Breast epithelium (tissue), 4 donors: ENCODE measurements around the gene PLIN4. TPM values are rescaled to one million over a fixed set of nuclear protein-coding genes. Genes with fewer than 3 reads are reported as not detected.
"Not testable (repeated sequence)": the region's sequence is repeated elsewhere in the genome, so short reads cannot be mapped to it uniquely, and the experiment has no call there.

Source experiments
- DNase-seq, 2 donors: peaks; one replicate each; pipeline ENCODE4 v3.0.0-alpha.2; 2019; ENCODE audit warnings: low spot score in 2 of 2
- H3K27ac ChIP-seq, 2 donors: fragments of 200-600 bp; sonication (generic) in 1 of 2; one replicate each; pipeline ENCODE4 v1.5.1; 2016 to 2019; ENCODE audit warnings: mild to moderate bottlenecking in 1 of 2
- H3K27me3 ChIP-seq, 2 donors: fragments of 200-600 bp; sonication (generic) in 1 of 2; one replicate each; pipeline versions ENCODE4 v1.5.1 to v1.6.0; 2017 to 2019; ENCODE audit warnings: control low read depth in 1 of 2, mild to moderate bottlenecking in 1 of 2
- H3K36me3 ChIP-seq: fragments of 200-600 bp; one replicate; pipeline ENCODE4 v1.5.1; 2019
- H3K4me1 ChIP-seq, 2 donors: fragments of 200-600 bp; sonication (generic); one replicate each; pipeline ENCODE4 v1.5.1; 2016 to 2019; ENCODE audit warnings: control low read depth in 1 of 2
- H3K4me3 ChIP-seq, 3 donors: fragments of 200-600 bp; sonication (generic); 1 replicate in 2 of 3; 2 replicates in 1 of 3; pipeline ENCODE4 v1.5.1; 2016 to 2019; ENCODE audit warnings: mild to moderate bottlenecking in 3 of 3, moderate library complexity in 2 of 3
- H3K9me3 ChIP-seq, 2 donors: fragments of 200-600 bp; sonication (generic) in 1 of 2; one replicate each; pipeline ENCODE4 v1.5.1; 2016 to 2019; ENCODE audit warnings: control low read depth in 1 of 2
- CTCF ChIP-seq, 3 donors: fragments of 450-650 bp; IDR thresholded peaks; one replicate each; pipeline ENCODE4 v1.5.1; 2016 to 2017; ENCODE audit warnings: antibody characterized with exemption in 3 of 3, mild to moderate bottlenecking in 3 of 3, moderate library complexity in 3 of 3
- POLR2A ChIP-seq: fragments of 450-650 bp; IDR thresholded peaks from one replicate; pipeline ENCODE4 v1.6.1; 2016; ENCODE audit warnings: antibody characterized with exemption, mild to moderate bottlenecking, moderate library complexity
- POLR2AphosphoS5 ChIP-seq, 3 donors: sonication (generic); formaldehyde crosslinking; IDR thresholded peaks; one replicate each; pipeline ENCODE4 v1.6.1; 2017; ENCODE audit warnings: antibody characterized with exemption in 3 of 3
- intact Hi-C: fragments of 100-400 bp; cut with DNase I; formaldehyde crosslinking; loops from one replicate; pipeline ENCODE4 v1.15.1; 2023; ENCODE audit warnings: low total_unique reads
- total RNA-seq, 3 donors: library from RNA; depleted of rRNA; stranded (reverse); fragments of >200 nt; gene quantifications; one replicate each; pipeline ENCODE4 v1.1.0, GENCODE V29; 2016

The PLIN4 gene
- total RNA-seq: 100 to 1,000 TPM in 2 of 3 donors, 10 to 100 TPM in 1; 50.1 to 629 (median 213) TPM

- peak; percentile 62 to 74 for DNase-seq
Observed at GRCh38 chr19:4518345-4519171, at the start of gene PLIN4. Gene PLIN4, minus strand, starts transcription at chr19:4518486. Its CDS starts 214 bp downstream, at chr19:4518272.

GRCh38 chr19:4567584-4568071 is 49.3 kb upstream of the PLIN4 start:
- intact Hi-C loops: no loop called here
- Histone ChIP-seq H3K27me3 (peaks cover 0 to 6% of the 10 kb centered on the region in 2 donors), H3K9me3 (no peaks in the 10 kb centered on the region), H3K27ac (peak overlapping the region in 1 of 2 donors; percentile 52), H3K4me1 (no peaks in the 10 kb centered on the region), H3K36me3 (no peaks in the 10 kb centered on the region), H3K4me3 (no peak overlapping the region)
- no peak for TF ChIP-seq POLR2A
- TF ChIP-seq CTCF (IDR thresholded peaks at IDR 0.05): peak; percentile 45 to 59 (median 47)
- peak in 1 of 2 donors; percentile 66 for DNase-seq

More at GRCh38 chr19:4518345-4519171, at the start of gene PLIN4:
- peaks cover 7 to 10% of the 10 kb centered on the region in 2 donors for H3K4me1 ChIP-seq
- intact Hi-C loops: no loop called here
- H3K27me3 ChIP-seq: no peaks in the 10 kb centered on the region
- peak within 1 kb of the TSS; percentile 72 to 88 for H3K27ac ChIP-seq
- peak within 1 kb of the TSS; percentile 26 to 61 (median 28) for H3K4me3 ChIP-seq
- no peaks in the 10 kb centered on the region for H3K36me3 ChIP-seq
- no peaks in the 10 kb centered on the region for H3K9me3 ChIP-seq
- no peak for TF ChIP-seq CTCF (IDR thresholded peaks at IDR 0.05)
- peak in 1 of 3 donors; percentile 22 for TF ChIP-seq POLR2AphosphoS5 (IDR thresholded peaks at IDR 0.05)

- no peak for TF ChIP-seq POLR2A
- TF ChIP-seq POLR2AphosphoS5 (IDR thresholded peaks at IDR 0.05): no peak
- no peak for TF ChIP-seq CTCF (IDR thresholded peaks at IDR 0.05)
- no peak for DNase-seq
- no peak overlapping the region for H3K4me3 ChIP-seq
- intact Hi-C loops: loop anchor here (1.0 kb wide), 1 partner anchor 71 kb away; no protein-coding TSS in a partner anchor
- H3K4me1 ChIP-seq: no peaks in the 10 kb centered on the region
- H3K27ac ChIP-seq: peak overlapping the region in 1 of 2 donors; percentile 52
- no peaks in the 10 kb centered on the region for H3K9me3 ChIP-seq
- H3K36me3 ChIP-seq: no peaks in the 10 kb centered on the region
- H3K27me3 ChIP-seq: peaks cover 0 to 6% of the 10 kb centered on the region in 2 donors
Observed at GRCh38 chr19:4566402-4567051, 48.2 kb upstream of the PLIN4 start.

GRCh38 chr19:4563562-4563961 is 45.3 kb upstream of the PLIN4 start:
- H3K4me1 ChIP-seq, H3K9me3 ChIP-seq, DNase-seq, intact Hi-C loops, H3K27me3 ChIP-seq, H3K4me3 ChIP-seq, H3K27ac ChIP-seq, H3K36me3 ChIP-seq: not testable (repeated sequence)

- H3K27ac ChIP-seq, intact Hi-C loops: not testable (repeated sequence)
Observed at GRCh38 chr19:4562085-4562484, 43.8 kb upstream of the PLIN4 start.

GRCh38 chr19:4559569-4559968 is 41.3 kb upstream of the PLIN4 start, which contains the start of gene SEMA6B:
Gene SEMA6B, minus strand, starts transcription at chr19:4559684. Its CDS starts 1,227 bp downstream, at chr19:4558457.
- TF ChIP-seq POLR2A: no peak
- TF ChIP-seq POLR2AphosphoS5 (IDR thresholded peaks at IDR 0.05): peak in 1 of 3 donors; percentile 71
- H3K27me3 ChIP-seq: peaks cover 0 to 4% of the 10 kb centered on the region in 2 donors
- no peak for DNase-seq
- peak within 1 kb of the TSS in 1 of 2 donors; percentile 83 for H3K27ac ChIP-seq
- H3K36me3 ChIP-seq: no peaks in the 10 kb centered on the region
- H3K4me1 ChIP-seq: no peaks in the 10 kb centered on the region
- no peaks in the 10 kb centered on the region for H3K9me3 ChIP-seq
- H3K4me3 ChIP-seq: peak within 1 kb of the TSS; percentile 28 to 58 (median 40)
- intact Hi-C loops: loop anchor here (10.0 kb wide), 1 partner anchor 1005 kb away; the partner anchor contains the start of gene TINCR

More at GRCh38 chr19:4562085-4562484, 43.8 kb upstream of the PLIN4 start:
- not testable (repeated sequence) for DNase-seq, H3K9me3 ChIP-seq, H3K4me1 ChIP-seq, H3K4me3 ChIP-seq, H3K36me3 ChIP-seq
- peaks cover 0 to 10% of the 10 kb centered on the region in 2 donors for H3K27me3 ChIP-seq
